Loucy (cell line): ENCODE results near the gene ZNF579.
"Not testable (repeated sequence)": the region's sequence is repeated elsewhere in the genome, so short reads cannot be mapped to it uniquely, and the experiment has no call there.

Source experiments
- H2AFZ ChIP-seq: fragments of 200-600 bp; sonication (generic); 2 replicates; pipeline ENCODE4 v1.6.0; 2016; ENCODE audit warnings: antibody characterized with exemption, mild to moderate bottlenecking, low read length, moderate library complexity
- H3F3A ChIP-seq: fragments of 200-600 bp; 2 replicates; pipeline ENCODE4 v1.6.0; 2016; ENCODE audit warnings: antibody characterized with exemption, low read depth, mild to moderate bottlenecking
- H3K27me3 ChIP-seq: fragments of 200-600 bp; sonication (generic); 2 replicates; pipeline ENCODE4 v1.6.1; 2014; ENCODE audit warnings: low read length, mild to moderate bottlenecking; ENCODE audit not compliant: insufficient read depth, poor library complexity, severe bottlenecking
- H3K36me3 ChIP-seq: fragments of 200-600 bp; sonication (generic); 2 replicates; pipeline ENCODE4 v1.6.1; 2016; ENCODE audit warnings: low read length; ENCODE audit not compliant: insufficient read depth
- H3K4me1 ChIP-seq: fragments of 200-600 bp; sonication (generic); 2 replicates; pipeline ENCODE4 v1.5.1; 2014; ENCODE audit warnings: low read length, mild to moderate bottlenecking; ENCODE audit not compliant: insufficient read depth, poor library complexity, severe bottlenecking
- H3K4me2 ChIP-seq: fragments of 200-600 bp; sonication (generic); 2 replicates; pipeline ENCODE4 v1.6.0; 2014; ENCODE audit warnings: antibody characterized with exemption, low read length, low read depth, mild to moderate bottlenecking; ENCODE audit not compliant: poor library complexity, severe bottlenecking
- H3K4me3 ChIP-seq: fragments of 200-600 bp; sonication (generic); 2 replicates; pipeline ENCODE4 v1.5.1; 2014; ENCODE audit warnings: low read length, mild to moderate bottlenecking, mixed read lengths; ENCODE audit not compliant: poor library complexity, severe bottlenecking
- H3K79me2 ChIP-seq: fragments of 200-600 bp; sonication (generic); 2 replicates; pipeline ENCODE4 v1.6.1; 2014; ENCODE audit warnings: low read length; ENCODE audit not compliant: insufficient read depth
- H3K9ac ChIP-seq: fragments of 200-600 bp; sonication (generic); 2 replicates; pipeline ENCODE4 v1.6.0; 2014; ENCODE audit warnings: mild to moderate bottlenecking, low read depth, low read length, moderate library complexity; ENCODE audit not compliant: poor library complexity, severe bottlenecking
- H3K9me2 ChIP-seq: fragments of 200-600 bp; sonication (generic); replicated peaks from 2 replicates; pipeline ENCODE4 v1.6.1; 2016; ENCODE audit warnings: low read depth, low read length, mixed read lengths
- H3K9me3 ChIP-seq: fragments of 200-600 bp; sonication (generic); 2 replicates; pipeline ENCODE4 v1.6.1; 2014; ENCODE audit warnings: mild to moderate bottlenecking, antibody characterized with exemption, low read length, low read depth; ENCODE audit not compliant: insufficient read depth
- H4K20me1 ChIP-seq: fragments of 200-600 bp; sonication (generic); 2 replicates; pipeline ENCODE4 v1.6.0; 2014; ENCODE audit warnings: antibody characterized with exemption, low read length, mild to moderate bottlenecking; ENCODE audit not compliant: insufficient read depth, poor library complexity, severe bottlenecking
- CTCF ChIP-seq: fragments of 200-600 bp; sonication (generic); conservative IDR thresholded peaks from 2 replicates; pipeline ENCODE4 v1.5.1; 2014; ENCODE audit warnings: mild to moderate bottlenecking, antibody characterized with exemption, low read length
- EZH2phosphoT487 ChIP-seq: fragments of 200-600 bp; IDR thresholded peaks from 2 replicates; pipeline ENCODE4 v1.6.1; 2018; ENCODE audit warnings: antibody characterized with exemption, mild to moderate bottlenecking, moderate library complexity, borderline replicate concordance

The ZNF579 gene

GRCh38 chr19:55578031-55578760 is 2.5 kb downstream of the ZNF579 start:
- Histone ChIP-seq H3K27me3 (no peaks in the 10 kb centered on the region), H3K4me2 (no peak overlapping the region), H3K9ac (no peak overlapping the region), H3K36me3 (peaks cover 6% of the 10 kb centered on the region; the same call in 1 of the 2 replicates), H4K20me1 (peaks cover 4% of the 10 kb centered on the region), H3K4me3 (no peak overlapping the region), H2AFZ (no peak overlapping the region), H3K4me1 (peaks cover 7% of the 10 kb centered on the region), H3K9me3 (no peaks in the 10 kb centered on the region), H3K9me2 (no peaks in the 10 kb centered on the region), H3K79me2 (peaks cover 28% of the 10 kb centered on the region), H3F3A (no peaks in the 10 kb centered on the region)
- no peak for TF ChIP-seq EZH2phosphoT487
- no peak for TF ChIP-seq CTCF

DNA sequence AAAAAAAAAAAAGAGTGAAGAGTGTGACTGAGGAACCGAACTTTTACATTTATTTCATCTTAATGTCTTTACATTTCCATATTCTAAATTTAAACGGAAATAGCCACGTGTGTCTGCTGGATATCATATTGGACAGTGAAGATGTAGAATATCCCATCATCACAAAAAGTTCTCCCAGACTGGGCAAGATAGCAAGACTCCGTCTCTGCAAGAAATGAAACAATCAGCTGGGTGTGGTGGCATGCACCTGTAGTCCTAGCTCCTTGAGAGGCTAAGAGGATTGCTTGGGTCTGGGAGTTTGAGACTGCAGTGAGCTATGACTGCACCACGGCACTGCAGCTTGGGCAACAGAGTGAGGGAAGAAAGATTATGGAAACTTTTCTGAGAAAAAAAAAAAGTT is 3.9 kb downstream of the ZNF579 start:
- Histone ChIP-seq H3K9me3 (no peaks in the 10 kb centered on the region), H3K4me3 (no peak overlapping the region), H3K36me3 (peaks cover 6% of the 10 kb centered on the region; the same call in 1 of the 2 replicates), H2AFZ (no peak overlapping the region), H4K20me1 (peaks cover 4% of the 10 kb centered on the region), H3K27me3 (no peaks in the 10 kb centered on the region), H3K9me2 (no peaks in the 10 kb centered on the region), H3K79me2 (peaks cover 28% of the 10 kb centered on the region), H3F3A (no peaks in the 10 kb centered on the region), H3K4me1 (peaks cover 7% of the 10 kb centered on the region), H3K9ac (no peak overlapping the region), H3K4me2 (no peak overlapping the region)
- no peak for TF ChIP-seq CTCF
- no peak for TF ChIP-seq EZH2phosphoT487

DNA sequence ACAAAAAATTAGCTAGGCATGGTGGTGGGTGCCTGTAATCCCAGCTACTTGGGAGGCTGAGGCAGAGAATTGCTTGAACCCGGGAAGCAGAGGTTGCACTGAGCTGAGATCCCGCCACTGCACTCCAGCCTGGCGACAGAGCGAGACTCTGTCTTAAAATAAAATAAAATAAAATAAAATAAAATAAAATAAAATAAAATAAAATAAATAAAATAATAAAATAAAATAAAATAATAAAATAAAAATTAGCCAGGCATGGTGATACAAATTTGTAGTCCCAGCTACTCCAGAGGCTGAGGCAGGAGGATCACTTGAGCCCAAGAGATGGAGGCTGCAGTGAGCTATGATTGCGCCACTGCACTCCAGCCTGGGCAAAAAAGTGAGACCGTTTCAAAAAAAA is 6.7 kb downstream of the ZNF579 start:
- H3F3A ChIP-seq, H3K9me2 ChIP-seq, H3K9me3 ChIP-seq, H4K20me1 ChIP-seq, H3K9ac ChIP-seq, H2AFZ ChIP-seq, H3K4me1 ChIP-seq, H3K79me2 ChIP-seq, H3K36me3 ChIP-seq, H3K27me3 ChIP-seq, H3K4me3 ChIP-seq, H3K4me2 ChIP-seq: not testable (repeated sequence)

DNA sequence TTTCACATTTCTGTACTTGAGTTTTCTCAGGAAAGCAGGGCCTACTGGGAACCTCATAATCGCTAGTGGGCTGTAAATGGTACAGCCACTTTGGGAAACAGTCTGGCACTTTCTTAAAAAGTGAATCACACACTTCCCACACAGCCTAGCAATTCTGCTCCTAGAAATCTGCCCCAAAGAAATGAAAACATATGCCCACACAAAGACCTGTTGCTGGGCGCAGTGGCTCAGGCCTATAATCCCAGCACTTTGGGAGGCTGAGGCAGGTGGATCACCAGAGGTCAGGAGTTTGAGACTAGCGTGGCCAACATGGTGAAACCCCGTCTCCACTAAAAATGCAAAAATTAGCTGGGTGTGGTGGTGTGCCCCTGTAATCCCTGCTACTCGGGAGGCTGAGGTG is 11.2 kb downstream of the ZNF579 start:
- not testable (repeated sequence) for H3K36me3 ChIP-seq, H4K20me1 ChIP-seq, H3K79me2 ChIP-seq, H3K9me2 ChIP-seq, H3F3A ChIP-seq, H3K4me3 ChIP-seq, H3K4me2 ChIP-seq, H3K27me3 ChIP-seq, H2AFZ ChIP-seq, H3K4me1 ChIP-seq, H3K9ac ChIP-seq, H3K9me3 ChIP-seq
